GM12864 (cell line): Measurements from ENCODE around the gene ADCY4.

ENCODE experiments used
- DNase-seq: peaks from one replicate; pipeline ENCODE4 v3.0.0-alpha.2; 2011; ENCODE audit warnings: low read depth
- H3K4me3 ChIP-seq: 2 replicates; pipeline ENCODE4 v1.5.1; 2011; ENCODE audit warnings: mild to moderate bottlenecking, low read depth, low read length, control low read depth
- TF ChIP-seq, protein P1 (sequence below): IDR thresholded peaks from 2 replicates; pipeline ENCODE4 v1.5.1; 2011; ENCODE audit warnings: low read depth, mild to moderate bottlenecking, moderate library complexity, low read length, control low read depth, inconsistent platforms; ENCODE audit errors: missing control alignments

ADCY4 gene

GRCh38 chr14:24286996-24287395 is 47.9 kb downstream of the ADCY4 start:
- no peak overlapping the region for H3K4me3 ChIP-seq
- no peak for DNase-seq
- TF ChIP-seq, protein P1, sequence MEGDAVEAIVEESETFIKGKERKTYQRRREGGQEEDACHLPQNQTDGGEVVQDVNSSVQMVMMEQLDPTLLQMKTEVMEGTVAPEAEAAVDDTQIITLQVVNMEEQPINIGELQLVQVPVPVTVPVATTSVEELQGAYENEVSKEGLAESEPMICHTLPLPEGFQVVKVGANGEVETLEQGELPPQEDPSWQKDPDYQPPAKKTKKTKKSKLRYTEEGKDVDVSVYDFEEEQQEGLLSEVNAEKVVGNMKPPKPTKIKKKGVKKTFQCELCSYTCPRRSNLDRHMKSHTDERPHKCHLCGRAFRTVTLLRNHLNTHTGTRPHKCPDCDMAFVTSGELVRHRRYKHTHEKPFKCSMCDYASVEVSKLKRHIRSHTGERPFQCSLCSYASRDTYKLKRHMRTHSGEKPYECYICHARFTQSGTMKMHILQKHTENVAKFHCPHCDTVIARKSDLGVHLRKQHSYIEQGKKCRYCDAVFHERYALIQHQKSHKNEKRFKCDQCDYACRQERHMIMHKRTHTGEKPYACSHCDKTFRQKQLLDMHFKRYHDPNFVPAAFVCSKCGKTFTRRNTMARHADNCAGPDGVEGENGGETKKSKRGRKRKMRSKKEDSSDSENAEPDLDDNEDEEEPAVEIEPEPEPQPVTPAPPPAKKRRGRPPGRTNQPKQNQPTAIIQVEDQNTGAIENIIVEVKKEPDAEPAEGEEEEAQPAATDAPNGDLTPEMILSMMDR, result no peak

DNA sequence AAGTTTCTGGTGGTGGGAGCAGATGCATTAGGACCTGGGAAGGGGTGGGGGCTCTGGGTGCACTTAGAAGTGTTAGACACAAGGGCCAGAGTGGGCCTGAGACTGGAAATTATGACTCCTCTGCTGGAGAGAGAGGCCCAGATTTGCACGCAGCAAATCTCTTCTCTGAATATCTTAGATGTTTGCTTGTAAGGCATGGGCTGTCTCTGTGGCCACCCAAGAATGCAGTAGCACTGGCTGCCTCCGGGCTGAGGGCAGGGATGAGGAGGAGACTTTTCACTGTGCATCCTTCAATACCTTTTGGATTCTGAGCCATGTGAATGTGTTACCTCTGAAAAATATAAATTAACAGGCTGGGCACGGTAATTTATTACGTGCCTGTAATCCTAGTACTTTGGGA is 49.5 kb downstream of the ADCY4 start:
- no peak for DNase-seq
- no peak overlapping the region for H3K4me3 ChIP-seq
- TF ChIP-seq, protein P1, result no peak

DNA sequence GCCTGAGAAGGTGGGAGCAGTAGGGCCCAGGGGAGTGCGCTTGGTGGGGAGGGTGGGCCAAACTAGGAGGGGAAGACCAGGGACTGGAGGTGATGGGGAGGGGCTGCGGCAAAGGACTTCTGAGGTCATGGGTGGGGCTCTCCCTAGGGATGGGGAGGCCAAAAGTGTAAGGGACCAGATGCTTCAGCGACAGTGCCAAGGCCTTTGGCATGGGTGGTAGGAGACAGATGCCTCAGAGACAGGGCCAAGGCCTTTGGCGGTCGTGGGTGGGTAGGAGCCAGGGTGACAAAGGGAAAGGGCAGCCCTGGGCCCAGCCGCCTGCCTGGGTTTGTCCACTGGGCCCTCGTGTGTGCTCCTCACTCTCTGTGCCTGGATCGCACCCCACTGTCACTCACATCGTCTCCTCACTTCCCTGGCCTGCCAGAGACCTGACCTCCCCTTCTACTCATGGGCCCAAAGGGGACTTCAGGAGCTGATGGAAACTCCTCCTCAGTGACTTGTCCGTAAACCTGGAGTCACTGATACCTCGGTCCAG is 50.3 kb downstream of the ADCY4 start:
- TF ChIP-seq, protein P1, result no peak
- H3K4me3 ChIP-seq, result no peak overlapping the region

GRCh38 chr14:24283796-24284460 is 50.9 kb downstream of the ADCY4 start:
- no peak overlapping the region for H3K4me3 ChIP-seq
- TF ChIP-seq, protein P1, result no peak
- no peak for DNase-seq

More for the DNA sequence above, 50.3 kb downstream of the ADCY4 start:
- DNase-seq, result no peak

DNA sequence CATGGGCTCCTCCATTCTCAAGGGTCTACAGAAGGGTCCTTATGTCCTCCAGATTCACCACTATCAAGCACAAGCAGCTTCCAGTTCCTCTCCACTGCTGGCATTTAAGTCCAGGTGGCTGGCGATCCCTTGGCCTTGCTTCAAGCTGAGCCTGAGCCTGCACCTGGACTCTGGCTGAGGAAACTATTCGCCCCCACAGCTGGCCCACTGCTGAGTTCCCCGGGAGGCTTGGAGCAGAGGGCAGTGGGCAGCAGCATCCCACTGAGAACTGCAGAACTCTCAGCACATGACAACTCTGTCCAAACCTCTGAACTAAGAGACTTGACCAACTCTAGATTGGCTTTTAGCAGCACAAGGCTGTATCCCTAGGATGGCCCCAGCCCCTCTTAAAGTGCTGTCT is 52.1 kb downstream of the ADCY4 start:
- no peak overlapping the region for H3K4me3 ChIP-seq
- DNase-seq, result no peak
- TF ChIP-seq, protein P1, result no peak

- DNase-seq, result no peak
- H3K4me3 ChIP-seq, result no peak overlapping the region
- TF ChIP-seq, protein P1, result no peak
These were observed 53.2 kb downstream of the ADCY4 start for GRCh38 chr14:24281636-24282035.
